HG03432 (cell line): ENCODE results near the gene HECTD4.
"Not testable (repeated sequence)": the region's sequence is repeated elsewhere in the genome, so short reads cannot be mapped to it uniquely, and the experiment has no call there.

Experiments
- ATAC-seq: cut with Tn5 transposase; IDR thresholded peaks from one replicate; pipeline ENCODE4 v1.9.1; 2021; ENCODE audit warnings: mild to moderate bottlenecking, moderate library complexity; ENCODE audit not compliant: unreplicated experiment

Gene HECTD4

GRCh38 chr12:112283546-112283945 is 98.7 kb downstream of the HECTD4 start:
- no peak for ATAC-seq

- no peak for ATAC-seq
Observed at GRCh38 chr12:112282920-112283319, 99.3 kb downstream of the HECTD4 start.

DNA sequence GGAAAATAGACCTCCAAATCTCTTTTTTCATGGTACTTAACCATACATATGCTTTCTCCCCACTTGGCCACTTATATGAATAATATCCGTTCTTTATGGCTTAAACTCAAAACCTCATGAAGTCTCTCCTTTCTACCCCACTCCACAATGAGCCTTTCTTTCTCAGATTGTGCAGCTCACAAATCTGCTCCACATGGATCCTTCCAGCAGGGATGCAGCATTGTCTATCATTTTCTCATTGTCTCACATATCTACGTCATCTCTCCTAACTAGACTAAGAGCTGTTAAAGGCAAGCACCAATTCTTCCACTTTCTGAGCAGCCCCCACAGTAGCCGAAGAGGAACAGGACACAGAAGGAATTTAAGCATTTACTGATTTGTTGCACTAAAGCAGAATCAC is 106.4 kb downstream of the HECTD4 start:
- ATAC-seq: no peak

- no peak for ATAC-seq
Observed at GRCh38 chr12:112275207-112275606, 107.0 kb downstream of the HECTD4 start.

DNA sequence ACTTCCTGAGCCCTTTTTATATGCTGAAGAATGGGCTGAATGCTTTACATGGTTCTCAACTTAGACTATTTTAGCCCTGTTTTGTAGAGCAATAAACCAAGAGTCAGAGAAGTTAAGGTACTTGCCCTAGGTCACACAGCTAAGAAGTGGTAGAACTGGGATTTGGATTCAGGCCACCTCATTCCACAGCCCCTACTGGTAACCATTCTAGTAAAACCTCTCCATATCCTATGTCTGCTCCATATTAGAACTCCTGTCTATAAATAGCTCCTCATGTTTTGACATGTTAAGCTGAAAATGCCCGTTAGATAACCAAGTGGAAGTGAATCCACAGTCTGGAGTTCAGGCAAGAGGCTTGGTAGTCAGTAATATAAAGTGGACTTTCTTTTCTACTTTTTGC is 111.6 kb downstream of the HECTD4 start:
- no peak for ATAC-seq

GRCh38 chr12:112266473-112266872 is 115.8 kb downstream of the HECTD4 start:
- ATAC-seq: no peak

GRCh38 chr12:112261559-112261958 is 120.7 kb downstream of the HECTD4 start:
- no peak for ATAC-seq

DNA sequence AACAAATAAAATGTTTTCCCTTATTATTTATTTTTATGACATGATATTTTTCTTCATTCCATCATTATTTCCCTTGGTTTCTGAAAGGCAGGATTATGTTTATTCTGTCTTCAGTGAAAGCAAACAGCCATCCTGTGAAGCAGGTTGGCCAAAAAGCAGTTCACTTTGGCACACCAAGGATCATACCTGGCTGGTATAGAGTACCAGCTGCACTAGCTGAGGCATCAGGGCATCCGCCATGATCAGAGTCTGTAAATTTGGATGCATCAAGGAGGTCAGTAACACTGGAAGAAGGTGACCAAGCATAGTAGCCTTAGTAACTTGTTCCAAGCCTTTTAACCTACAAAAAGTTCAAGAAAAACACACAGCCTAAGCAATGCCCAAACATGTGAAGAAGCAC is 123.3 kb downstream of the HECTD4 start:
- no peak for ATAC-seq

GRCh38 chr12:112256780-112257179 is 125.5 kb downstream of the HECTD4 start:
- no peak for ATAC-seq

DNA sequence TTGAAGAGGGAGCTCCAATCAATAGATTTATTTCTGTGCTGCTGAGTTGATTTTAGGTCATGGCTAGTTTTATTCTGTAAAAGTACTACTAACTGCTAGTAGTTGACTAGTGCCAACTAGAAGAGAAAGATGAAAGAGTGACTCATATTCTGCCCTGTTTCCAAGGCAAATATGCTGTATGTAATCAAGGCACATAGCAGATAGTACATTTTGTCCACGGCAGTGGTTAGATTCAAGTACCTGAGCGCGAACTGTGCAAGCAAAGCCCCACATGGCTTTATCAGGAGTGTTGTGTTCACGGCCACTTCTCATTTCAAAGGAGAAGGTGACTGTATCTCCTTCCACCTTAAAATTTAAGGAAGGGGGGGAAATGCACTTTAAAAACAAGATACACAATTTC is 130.0 kb downstream of the HECTD4 start:
- ATAC-seq: no peak

DNA sequence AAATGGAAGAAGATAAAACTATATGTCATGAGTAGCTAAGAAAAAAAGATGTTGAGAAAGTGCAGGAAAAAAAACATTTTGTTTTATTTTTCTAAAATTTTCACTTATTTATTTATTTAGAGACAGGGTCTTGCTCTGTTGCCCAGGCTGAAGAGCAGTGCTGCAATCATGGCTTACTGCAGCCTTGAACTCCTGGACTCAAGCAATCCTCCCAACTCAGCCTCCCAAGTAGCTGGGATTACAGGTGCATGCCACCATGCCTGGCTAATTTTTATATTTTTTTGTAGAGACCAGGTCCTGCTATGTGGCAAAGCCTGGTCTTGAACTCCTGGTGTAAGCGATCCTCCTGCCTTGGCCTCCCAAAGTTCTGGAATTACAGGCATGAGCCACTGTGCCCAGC is 137.3 kb downstream of the HECTD4 start:
- ATAC-seq: not testable (repeated sequence)

- no peak for ATAC-seq
Observed at GRCh38 chr12:112243255-112244110, 138.7 kb downstream of the HECTD4 start.

DNA sequence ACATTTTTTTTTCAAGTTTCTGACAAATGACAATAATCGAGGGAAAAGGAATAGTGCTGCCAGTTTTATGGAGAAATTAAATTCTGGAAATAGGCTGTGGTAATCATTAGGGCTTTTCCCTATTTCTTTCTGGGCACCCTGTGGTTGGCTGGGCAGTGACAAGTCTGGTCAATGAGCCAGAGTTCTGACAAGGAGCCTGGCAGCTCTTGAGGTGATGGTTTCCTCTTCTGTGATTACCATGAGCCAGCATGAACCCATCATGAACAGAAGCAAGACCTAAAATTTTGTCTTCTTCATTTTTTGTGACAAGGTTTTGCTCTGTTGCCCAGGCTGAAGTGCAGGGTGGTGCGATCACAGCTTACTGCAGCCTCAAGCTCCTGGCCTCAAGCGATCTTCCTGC is 141.1 kb downstream of the HECTD4 start:
- no peak for ATAC-seq

DNA sequence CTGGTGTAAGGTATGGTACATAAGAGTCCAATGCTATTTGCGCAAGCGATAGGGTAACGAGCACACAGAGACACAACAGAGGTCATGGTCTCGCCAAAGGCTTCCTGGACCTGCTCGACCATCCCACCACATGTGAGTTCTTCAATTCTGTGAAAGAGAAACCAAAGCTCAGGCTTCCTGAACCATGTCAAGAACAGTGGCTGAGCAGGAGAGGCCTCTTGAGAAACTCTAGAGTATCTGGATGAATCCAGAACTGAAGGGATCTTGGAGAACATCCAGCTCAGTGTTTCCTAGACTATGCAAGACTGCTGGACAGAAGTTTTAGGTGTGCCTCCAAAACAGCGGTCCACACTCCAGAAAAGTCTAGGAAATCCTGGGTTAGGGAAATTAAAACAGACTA is 142.3 kb downstream of the HECTD4 start:
- no peak for ATAC-seq

- ATAC-seq: no peak
Observed at GRCh38 chr12:112239020-112239419, 143.2 kb downstream of the HECTD4 start.

DNA sequence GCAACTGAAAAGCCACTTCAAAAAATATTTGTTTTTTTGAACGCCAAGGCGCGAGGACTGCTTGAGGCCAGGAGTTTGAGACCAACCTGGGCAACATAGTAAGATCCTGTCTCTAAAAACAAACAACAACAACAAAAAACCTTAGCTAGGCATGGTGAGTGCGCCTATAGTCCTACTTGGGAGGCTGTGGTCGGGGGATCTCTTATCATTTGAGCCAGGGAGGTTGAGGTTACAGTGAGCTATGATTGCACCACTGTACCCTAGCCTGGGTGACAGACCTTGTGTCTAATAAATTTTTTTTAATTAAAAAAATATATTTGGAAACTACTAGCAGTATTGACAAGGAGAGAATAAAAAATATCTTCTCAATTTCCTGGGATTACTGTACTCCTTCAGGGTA is 143.8 kb downstream of the HECTD4 start:
- ATAC-seq: no peak

DNA sequence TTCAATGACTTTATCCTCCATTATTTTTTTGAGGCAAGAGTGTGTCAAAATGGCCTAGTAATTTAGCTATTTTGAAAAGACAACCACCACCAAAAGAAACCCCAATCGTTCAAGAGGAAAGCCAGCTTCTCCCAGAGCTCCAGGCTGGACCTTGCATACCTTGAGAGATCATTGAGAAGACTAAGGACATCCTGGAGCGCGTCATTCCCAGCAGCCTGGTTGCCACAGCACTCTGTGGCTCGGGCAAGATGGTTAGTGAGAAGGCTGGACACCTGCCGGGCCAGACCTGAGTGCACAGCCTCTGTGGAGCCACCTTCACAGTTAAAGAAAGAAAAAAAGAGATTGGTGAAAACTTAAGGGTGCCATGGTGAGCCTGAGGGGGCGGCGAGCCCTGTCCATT is 145.4 kb downstream of the HECTD4 start:
- no peak for ATAC-seq

GRCh38 chr12:112236386-112236785 is 145.8 kb downstream of the HECTD4 start:
- no peak for ATAC-seq

DNA sequence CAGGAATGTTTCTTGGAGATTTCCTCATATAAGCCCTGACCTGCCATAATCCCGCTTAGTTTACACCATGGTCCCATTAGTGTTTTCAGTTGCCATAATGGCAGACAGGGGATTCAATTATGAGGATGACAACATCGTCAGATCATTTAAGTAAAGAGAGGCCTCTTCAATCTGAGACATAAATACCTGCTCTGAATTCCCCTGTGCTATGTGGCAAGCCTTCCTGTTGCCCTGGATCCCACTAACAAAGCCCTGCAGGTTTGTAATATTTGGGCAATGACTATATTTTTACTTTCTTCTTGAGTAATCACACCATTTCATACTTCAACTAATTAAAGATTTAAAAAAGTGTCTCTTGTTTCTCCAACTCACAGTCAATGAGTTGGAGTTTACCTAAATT is 147.9 kb downstream of the HECTD4 start:
- no peak for ATAC-seq

DNA sequence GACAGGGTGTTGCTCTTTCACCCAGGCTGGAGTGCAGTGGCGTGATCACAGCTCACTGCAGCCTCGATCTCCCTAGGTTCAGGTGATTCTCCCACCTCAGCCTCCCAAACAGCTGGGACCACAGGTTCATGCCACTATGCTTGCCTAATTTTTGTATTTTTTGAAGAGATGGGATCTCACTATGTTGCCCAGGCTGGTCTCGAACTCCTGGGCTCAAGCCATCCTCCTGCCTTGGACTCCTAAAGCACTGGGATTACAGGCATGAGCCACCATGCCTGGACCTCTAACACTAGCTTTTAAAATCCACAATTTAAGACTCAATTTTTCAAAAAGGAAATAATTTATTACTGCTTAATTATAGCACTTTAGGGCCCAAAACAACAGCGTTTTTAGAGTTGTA is 149.0 kb downstream of the HECTD4 start:
- ATAC-seq: no peak

DNA sequence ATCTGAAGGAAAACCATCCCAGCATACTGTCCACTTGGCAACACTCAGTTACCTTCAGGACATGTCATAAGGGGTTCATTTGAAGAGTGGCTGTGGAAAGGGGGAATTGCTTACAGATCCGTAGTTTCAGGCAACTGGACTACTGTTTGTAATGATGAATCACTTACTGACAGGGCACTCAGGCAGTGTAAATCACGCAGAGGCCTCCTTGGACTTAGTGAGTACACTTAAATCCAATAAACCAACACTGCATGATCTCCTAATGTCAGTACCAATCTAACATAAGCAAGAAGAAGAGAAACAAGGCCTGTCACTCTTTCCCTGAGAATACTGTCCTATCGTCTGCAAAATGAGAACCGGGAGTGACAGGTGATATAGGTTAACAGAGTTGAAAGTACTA is 152.1 kb downstream of the HECTD4 start:
- no peak for ATAC-seq

GRCh38 chr12:112226768-112227167 is 155.5 kb downstream of the HECTD4 start:
- no peak for ATAC-seq

GRCh38 chr12:112220628-112221027 is 161.6 kb downstream of the HECTD4 start:
- not testable (repeated sequence) for ATAC-seq
